ENCODE results near the gene LDB2. TPM values are rescaled to one million over a fixed set of nuclear protein-coding genes. Genes with fewer than 3 reads are reported as not detected.

Gene LDB2
- total RNA-seq, 1 donor from 2014 or later: 3.1 TPM

- H3K4me3 Mint-ChIP-seq (ENCODE audit: unreplicated experiment): no peak overlapping the region
Observed at GRCh38 chr4:16537926-16538325, 360.5 kb downstream of the LDB2 start.

DNA sequence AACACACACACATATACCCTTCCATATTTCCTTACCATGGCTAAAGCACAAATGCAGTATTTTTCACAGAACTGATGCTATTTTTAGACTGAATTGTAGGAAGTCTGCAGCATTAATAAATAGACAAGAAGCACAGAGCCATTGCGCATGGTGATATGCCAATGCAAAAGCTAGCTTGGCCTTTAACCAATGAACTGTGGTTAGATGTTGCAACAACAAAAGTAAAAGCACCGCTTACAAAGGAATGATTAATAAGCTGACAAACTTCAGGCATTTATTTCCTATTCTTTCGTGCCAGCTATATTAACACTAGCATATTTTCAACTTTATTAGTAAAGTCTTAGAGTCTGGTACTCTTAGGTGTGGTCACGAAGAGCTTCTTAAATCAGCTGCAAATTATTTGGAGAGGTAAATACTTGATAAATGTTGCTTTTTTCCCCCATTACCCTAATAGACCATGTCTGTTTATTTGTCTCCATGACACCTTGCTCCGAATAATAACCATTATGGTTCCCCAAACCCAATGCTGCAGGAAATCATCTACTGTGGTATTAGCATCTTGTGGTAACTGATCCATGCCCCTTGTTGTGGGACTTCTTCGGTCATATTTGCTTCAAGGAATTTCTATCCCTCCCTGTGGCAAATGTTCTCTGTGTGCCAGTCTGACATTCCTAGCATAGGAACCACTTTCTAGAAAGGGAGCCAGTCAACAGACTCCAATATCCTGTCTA lies 366.0 kb downstream of the LDB2 start:
- no peak for DNase-seq
- H3K27me3 Mint-ChIP-seq (ENCODE audit: unreplicated experiment): no peaks in the 10 kb centered on the region
- no peak overlapping the region for H3K27ac Mint-ChIP-seq (ENCODE audit: unreplicated experiment)
- TF ChIP-seq, protein P1, sequence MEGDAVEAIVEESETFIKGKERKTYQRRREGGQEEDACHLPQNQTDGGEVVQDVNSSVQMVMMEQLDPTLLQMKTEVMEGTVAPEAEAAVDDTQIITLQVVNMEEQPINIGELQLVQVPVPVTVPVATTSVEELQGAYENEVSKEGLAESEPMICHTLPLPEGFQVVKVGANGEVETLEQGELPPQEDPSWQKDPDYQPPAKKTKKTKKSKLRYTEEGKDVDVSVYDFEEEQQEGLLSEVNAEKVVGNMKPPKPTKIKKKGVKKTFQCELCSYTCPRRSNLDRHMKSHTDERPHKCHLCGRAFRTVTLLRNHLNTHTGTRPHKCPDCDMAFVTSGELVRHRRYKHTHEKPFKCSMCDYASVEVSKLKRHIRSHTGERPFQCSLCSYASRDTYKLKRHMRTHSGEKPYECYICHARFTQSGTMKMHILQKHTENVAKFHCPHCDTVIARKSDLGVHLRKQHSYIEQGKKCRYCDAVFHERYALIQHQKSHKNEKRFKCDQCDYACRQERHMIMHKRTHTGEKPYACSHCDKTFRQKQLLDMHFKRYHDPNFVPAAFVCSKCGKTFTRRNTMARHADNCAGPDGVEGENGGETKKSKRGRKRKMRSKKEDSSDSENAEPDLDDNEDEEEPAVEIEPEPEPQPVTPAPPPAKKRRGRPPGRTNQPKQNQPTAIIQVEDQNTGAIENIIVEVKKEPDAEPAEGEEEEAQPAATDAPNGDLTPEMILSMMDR (IDR thresholded peaks at IDR 0.05; ENCODE audit: partially characterized antibody, unreplicated experiment): no peak
- H3K36me3 Mint-ChIP-seq (ENCODE audit: unreplicated experiment): no peaks in the 10 kb centered on the region
- H3K9me3 Mint-ChIP-seq (ENCODE audit: unreplicated experiment): no peaks in the 10 kb centered on the region
- no peaks in the 10 kb centered on the region for H3K4me1 Mint-ChIP-seq (ENCODE audit: low read depth, unreplicated experiment)
- H3K4me3 Mint-ChIP-seq (ENCODE audit: unreplicated experiment): no peak overlapping the region

More at GRCh38 chr4:16537926-16538325, 360.5 kb downstream of the LDB2 start:
- TF ChIP-seq, protein P1 (IDR thresholded peaks at IDR 0.05; ENCODE audit: partially characterized antibody, unreplicated experiment): no peak
- Mint-ChIP-seq H3K27ac (ENCODE audit: unreplicated experiment) (no peak overlapping the region), H3K36me3 (ENCODE audit: unreplicated experiment) (peaks cover 5% of the 10 kb centered on the region), H3K27me3 (ENCODE audit: unreplicated experiment) (no peaks in the 10 kb centered on the region), H3K9me3 (ENCODE audit: unreplicated experiment) (peaks cover 2% of the 10 kb centered on the region), H3K4me1 (ENCODE audit: low read depth, unreplicated experiment) (no peaks in the 10 kb centered on the region)
- no peak for DNase-seq

DNA sequence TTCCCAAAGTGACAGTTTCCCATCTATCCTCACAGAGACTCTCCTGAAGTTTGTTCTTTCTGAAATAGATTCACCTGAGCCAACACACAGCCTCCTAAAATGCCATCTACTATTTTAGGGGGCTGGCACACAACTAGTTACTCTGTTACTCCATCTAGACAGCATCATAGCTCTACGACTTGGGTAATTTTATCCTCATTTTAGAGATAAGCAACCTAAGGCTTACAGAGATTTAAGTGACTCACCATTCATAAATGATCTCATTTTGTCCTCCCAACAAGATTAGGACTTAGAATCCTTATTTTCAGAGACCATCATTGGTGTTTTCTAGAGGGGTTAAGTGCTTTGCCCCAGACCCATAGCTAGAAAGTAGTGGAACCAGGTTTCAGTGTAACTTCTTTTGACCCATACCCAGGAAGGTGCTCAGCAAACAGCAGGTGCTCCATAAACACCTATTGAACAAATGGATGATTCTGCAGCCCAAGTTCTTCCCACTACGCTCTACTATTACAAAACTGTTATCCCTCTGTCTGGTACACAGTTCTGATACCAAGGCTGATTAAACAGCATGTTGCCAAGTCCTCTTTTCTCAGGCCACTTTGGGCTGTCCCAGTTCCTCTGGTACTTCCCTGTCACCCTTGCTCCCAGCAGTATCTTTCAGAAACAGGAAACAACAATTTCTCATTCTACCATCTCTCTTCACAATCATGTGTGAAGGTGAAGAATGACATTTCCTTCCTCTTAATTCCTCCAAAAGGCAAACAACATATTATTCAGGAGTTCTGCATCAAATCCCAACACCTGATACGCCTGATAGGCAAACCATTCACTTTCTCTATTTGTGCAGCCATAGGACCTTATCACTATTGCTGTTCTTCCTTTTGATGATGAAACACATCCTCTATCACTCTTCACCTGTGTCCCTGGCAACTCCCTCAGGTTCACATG lies 367.5 kb downstream of the LDB2 start:
- H3K4me1 Mint-ChIP-seq (ENCODE audit: low read depth, unreplicated experiment): no peaks in the 10 kb centered on the region
- H3K36me3 Mint-ChIP-seq (ENCODE audit: unreplicated experiment): no peaks in the 10 kb centered on the region
- H3K27ac Mint-ChIP-seq (ENCODE audit: unreplicated experiment): no peak overlapping the region
- no peaks in the 10 kb centered on the region for H3K9me3 Mint-ChIP-seq (ENCODE audit: unreplicated experiment)
- no peaks in the 10 kb centered on the region for H3K27me3 Mint-ChIP-seq (ENCODE audit: unreplicated experiment)
- DNase-seq: no peak
- H3K4me3 Mint-ChIP-seq (ENCODE audit: unreplicated experiment): no peak overlapping the region
- TF ChIP-seq, protein P1 (IDR thresholded peaks at IDR 0.05; ENCODE audit: partially characterized antibody, unreplicated experiment): no peak

- H3K36me3 Mint-ChIP-seq (ENCODE audit: unreplicated experiment): no peaks in the 10 kb centered on the region
- no peak overlapping the region for H3K4me3 Mint-ChIP-seq (ENCODE audit: unreplicated experiment)
- peaks cover 3% of the 10 kb centered on the region for H3K9me3 Mint-ChIP-seq (ENCODE audit: unreplicated experiment)
- H3K4me1 Mint-ChIP-seq (ENCODE audit: low read depth, unreplicated experiment): peaks cover 5% of the 10 kb centered on the region
- H3K27ac Mint-ChIP-seq (ENCODE audit: unreplicated experiment): no peak overlapping the region
- TF ChIP-seq, protein P1 (IDR thresholded peaks at IDR 0.05; ENCODE audit: partially characterized antibody, unreplicated experiment): no peak
- DNase-seq: no peak
- H3K27me3 Mint-ChIP-seq (ENCODE audit: unreplicated experiment): no peaks in the 10 kb centered on the region
Observed at GRCh38 chr4:16524911-16525554, 373.4 kb downstream of the LDB2 start.

Measured in glutamatergic neuron (in vitro differentiated cells).